Measurements from ENCODE around the gene EZH2. TPM values are rescaled to one million over a fixed set of nuclear protein-coding genes. Genes with fewer than 3 reads are reported as not detected.

EZH2 gene
- total RNA-seq: 10 to 100 TPM in 3 of 4 donors, 1 to 10 TPM in 1; 9.5 to 16.3 (median 11.3) TPM

DNA sequence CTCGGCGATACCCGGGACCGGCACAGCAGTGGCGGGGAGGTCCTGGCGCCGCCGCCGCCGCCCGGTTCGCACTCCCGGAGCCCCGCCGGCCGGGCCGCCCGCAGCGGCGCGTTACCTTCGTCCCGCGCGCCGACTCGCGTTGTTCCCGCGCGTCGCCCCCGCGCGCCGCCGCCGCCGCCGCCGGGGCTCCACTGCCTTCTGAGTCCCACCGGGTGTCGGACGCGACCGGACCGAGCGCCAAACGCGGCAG, at the start of gene EZH2:
Gene EZH2, minus strand, starts transcription at position 243 of the 250 bp plus-strand sequence. CDS start 36,993 bp downstream, outside the sequence.
- TF ChIP-seq, protein P1, sequence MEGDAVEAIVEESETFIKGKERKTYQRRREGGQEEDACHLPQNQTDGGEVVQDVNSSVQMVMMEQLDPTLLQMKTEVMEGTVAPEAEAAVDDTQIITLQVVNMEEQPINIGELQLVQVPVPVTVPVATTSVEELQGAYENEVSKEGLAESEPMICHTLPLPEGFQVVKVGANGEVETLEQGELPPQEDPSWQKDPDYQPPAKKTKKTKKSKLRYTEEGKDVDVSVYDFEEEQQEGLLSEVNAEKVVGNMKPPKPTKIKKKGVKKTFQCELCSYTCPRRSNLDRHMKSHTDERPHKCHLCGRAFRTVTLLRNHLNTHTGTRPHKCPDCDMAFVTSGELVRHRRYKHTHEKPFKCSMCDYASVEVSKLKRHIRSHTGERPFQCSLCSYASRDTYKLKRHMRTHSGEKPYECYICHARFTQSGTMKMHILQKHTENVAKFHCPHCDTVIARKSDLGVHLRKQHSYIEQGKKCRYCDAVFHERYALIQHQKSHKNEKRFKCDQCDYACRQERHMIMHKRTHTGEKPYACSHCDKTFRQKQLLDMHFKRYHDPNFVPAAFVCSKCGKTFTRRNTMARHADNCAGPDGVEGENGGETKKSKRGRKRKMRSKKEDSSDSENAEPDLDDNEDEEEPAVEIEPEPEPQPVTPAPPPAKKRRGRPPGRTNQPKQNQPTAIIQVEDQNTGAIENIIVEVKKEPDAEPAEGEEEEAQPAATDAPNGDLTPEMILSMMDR (IDR thresholded peaks at IDR 0.05): no peak
- no peak for TF ChIP-seq POLR2A (IDR thresholded peaks at IDR 0.05)
- no peak for DNase-seq (ENCODE audit: low spot score in 2 of 2)
- peak within 1 kb of the TSS; percentile 96 for H3K4me3 ChIP-seq (ENCODE audit: low read depth, poor library complexity, severe bottlenecking)
- intact Hi-C loops (cut with DNase I; ENCODE audit: low total_unique reads): loop anchor here (10.0 kb wide), 1 partner anchor 61 kb away; no protein-coding TSS in a partner anchor
- 0% methylated on average over 1 to 24 of the region's 50 CpGs for WGBS, 2 donors

DNA sequence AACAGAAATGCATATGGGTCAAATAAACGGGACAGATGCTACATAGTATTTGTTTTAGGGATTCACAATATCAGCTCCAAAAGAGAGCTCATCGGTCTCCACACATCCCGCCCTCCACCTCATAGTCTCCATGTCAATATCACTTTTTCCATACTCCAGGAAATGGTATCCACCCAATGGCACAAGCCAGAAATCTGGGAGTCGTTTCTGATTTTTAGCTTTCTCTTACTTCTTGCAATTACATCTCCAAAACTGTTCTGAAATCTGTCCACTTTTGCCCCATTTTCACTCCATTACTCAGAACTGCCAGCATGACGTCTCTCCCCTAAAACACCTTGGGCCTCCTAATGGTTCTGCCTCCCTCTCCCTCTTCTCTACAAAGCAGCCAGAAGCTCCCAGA, 47.4 kb upstream of the EZH2 start:
- TF ChIP-seq, protein P1 (IDR thresholded peaks at IDR 0.05): no peak
- no peak for TF ChIP-seq POLR2A (IDR thresholded peaks at IDR 0.05)
- DNase-seq (ENCODE audit: low spot score in 2 of 2): no peak
- intact Hi-C loops (cut with DNase I; ENCODE audit: low total_unique reads): no loop called here
- WGBS, 2 donors: 59% methylated on average over 5 of the region's 5 CpGs
- no peak overlapping the region for H3K4me3 ChIP-seq (ENCODE audit: low read depth, poor library complexity, severe bottlenecking)

DNA sequence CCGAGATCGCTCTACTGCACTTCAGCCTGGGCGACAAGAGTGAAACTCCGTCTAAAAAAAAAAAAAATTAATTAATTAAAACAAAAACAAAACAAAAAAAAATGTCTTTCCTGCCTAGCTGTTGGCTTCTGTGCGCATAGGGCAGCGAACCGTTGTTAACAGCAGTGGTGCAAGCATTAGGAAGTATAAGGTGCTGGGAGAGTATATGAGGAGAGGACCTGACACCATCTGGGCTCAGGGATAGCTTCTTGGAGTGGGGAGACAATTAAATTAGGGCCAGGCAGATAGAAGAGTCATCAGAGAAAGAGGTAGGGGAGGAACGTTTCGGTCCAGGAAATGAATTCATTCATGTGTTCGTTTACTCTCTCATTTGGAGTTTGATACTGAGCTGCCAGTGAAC, 46.2 kb upstream of the EZH2 start:
- 74 to 82% methylated on average over 10 of the region's 10 CpGs for WGBS, 2 donors
- no peak for TF ChIP-seq POLR2A (IDR thresholded peaks at IDR 0.05)
- TF ChIP-seq, protein P1 (IDR thresholded peaks at IDR 0.05): no peak
- intact Hi-C loops (cut with DNase I; ENCODE audit: low total_unique reads): no loop called here
- no peak overlapping the region for H3K4me3 ChIP-seq (ENCODE audit: low read depth, poor library complexity, severe bottlenecking)
- DNase-seq (ENCODE audit: low spot score in 2 of 2): no peak

DNA sequence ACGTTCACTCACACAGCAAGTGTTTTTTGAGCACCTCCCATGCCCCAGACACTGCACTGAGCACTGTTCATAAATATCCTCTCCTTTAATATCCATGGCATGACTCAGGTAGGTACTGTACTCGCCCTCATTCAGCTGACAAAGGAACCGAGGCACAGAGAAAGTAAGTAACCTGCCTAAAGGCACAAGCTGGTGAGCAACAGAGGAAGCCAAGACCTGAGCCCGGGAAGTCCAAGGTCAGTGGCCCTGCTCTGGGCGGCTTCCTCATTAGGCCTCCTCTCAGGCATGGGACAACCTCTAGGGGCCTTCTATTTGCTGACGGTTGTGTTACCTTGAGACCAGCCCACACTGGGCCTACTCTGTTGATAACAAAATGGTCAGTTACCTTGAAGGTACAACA, 45.1 kb upstream of the EZH2 start:
- intact Hi-C loops (cut with DNase I; ENCODE audit: low total_unique reads): no loop called here
- peak in 1 of 2 donors; percentile 48 for DNase-seq (ENCODE audit: low spot score in 2 of 2)
- TF ChIP-seq POLR2A (IDR thresholded peaks at IDR 0.05): no peak
- TF ChIP-seq, protein P1 (IDR thresholded peaks at IDR 0.05): no peak
- no peak overlapping the region for H3K4me3 ChIP-seq (ENCODE audit: low read depth, poor library complexity, severe bottlenecking)
- 83 to 93% methylated on average over 6 of the region's 6 CpGs for WGBS, 2 donors

DNA sequence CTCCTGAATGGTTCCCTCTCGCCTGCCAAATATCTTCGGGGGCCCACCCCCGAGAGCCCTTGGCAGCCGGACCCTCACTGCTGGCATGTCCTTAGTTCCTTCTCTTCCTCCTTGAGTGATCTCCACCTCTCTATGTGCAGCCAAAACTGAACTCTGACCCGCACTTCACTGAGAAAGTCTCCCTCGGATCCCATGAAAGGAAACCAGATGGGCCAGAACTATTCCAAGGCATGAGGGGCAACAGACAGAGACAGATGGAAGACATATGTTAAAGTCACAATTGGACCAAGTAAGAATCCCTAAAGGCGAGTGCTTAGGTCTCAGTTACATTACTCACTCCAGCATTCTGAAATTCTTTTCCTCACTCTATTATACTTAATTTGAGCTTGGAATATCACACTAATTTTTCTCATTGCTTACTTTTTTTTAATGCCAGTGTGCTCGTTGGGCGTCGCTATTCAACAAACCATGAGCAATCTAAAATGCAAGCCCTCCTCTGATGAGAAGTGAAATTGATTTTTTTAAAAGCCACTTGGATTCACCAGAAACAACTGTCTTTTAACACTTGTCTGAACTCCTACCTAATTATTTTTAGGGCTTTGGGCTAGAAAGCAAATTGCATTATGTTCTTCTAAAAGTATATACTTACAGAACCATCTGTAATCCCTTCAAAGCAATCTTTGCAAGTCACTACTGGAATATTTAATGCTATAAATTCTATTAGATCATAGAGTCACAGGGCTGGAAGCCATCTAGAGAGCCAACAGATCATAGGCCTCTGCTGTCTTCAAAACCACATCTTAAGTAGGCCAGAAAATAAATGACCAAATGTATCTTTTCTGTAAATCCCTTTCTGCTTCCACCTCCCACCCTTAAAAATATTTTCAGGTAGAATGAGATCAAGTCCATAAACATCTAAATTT, 43.3 kb upstream of the EZH2 start:
- TF ChIP-seq, protein P1 (IDR thresholded peaks at IDR 0.05): no peak
- TF ChIP-seq POLR2A (IDR thresholded peaks at IDR 0.05): no peak
- 41 to 53% methylated on average over 10 of the region's 10 CpGs for WGBS, 2 donors
- H3K4me3 ChIP-seq (ENCODE audit: low read depth, poor library complexity, severe bottlenecking): no peak overlapping the region
- intact Hi-C loops (cut with DNase I; ENCODE audit: low total_unique reads): no loop called here
- peak in 1 of 2 donors; percentile 28 for DNase-seq (ENCODE audit: low spot score in 2 of 2)
